HG03439 (cell line): Measurements from ENCODE around the gene TSPEAR.
"Not testable (repeated sequence)": the region's sequence is repeated elsewhere in the genome, so short reads cannot be mapped to it uniquely, and the experiment has no call there.

ENCODE experiments used
- ATAC-seq: cut with Tn5 transposase; IDR thresholded peaks from one replicate; pipeline ENCODE4 v1.9.1; 2021; ENCODE audit warnings: mild to moderate bottlenecking, moderate library complexity; ENCODE audit not compliant: unreplicated experiment

Gene TSPEAR

GRCh38 chr21:44636209-44637017 lies 75.0 kb downstream of the TSPEAR start:
- ATAC-seq = no peak

GRCh38 chr21:44632067-44632466 lies 79.3 kb downstream of the TSPEAR start:
- no peak for ATAC-seq

DNA sequence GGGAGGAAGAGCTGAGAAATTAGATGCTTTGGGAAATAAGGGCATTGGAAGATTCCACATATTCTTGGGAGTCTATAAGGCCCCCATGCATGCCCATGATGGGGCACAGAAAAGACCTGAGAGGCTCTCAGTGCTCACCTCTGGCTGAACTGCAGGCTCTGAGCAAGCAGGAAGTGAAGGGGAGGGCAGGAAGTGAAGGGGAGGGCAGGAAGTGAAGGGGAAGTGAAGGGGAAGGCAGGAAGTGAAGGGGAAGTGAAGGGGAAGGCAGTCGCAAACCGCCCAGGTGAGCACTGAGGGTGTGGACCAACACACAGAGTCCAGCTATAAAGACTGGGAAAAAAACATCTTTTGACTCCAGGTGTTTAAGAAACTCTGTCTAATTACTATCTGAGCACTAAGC lies 80.9 kb downstream of the TSPEAR start:
- no peak for ATAC-seq

- no peak for ATAC-seq
Observed at GRCh38 chr21:44628707-44629391, 82.5 kb downstream of the TSPEAR start.

- not testable (repeated sequence) for ATAC-seq
Observed at GRCh38 chr21:44627831-44628233, 83.5 kb downstream of the TSPEAR start.

GRCh38 chr21:44627181-44627822 lies 84.1 kb downstream of the TSPEAR start:
- not testable (repeated sequence) for ATAC-seq

GRCh38 chr21:44626673-44627143 lies 84.7 kb downstream of the TSPEAR start, which contains the start of gene KRTAP10-9:
TSS of gene KRTAP10-9 (plus strand) at chr21:44627093. CDS start at chr21:44627172, 79 bp downstream.
- ATAC-seq = no peak

- ATAC-seq = no peak
Observed at GRCh38 chr21:44626262-44626661, 85.1 kb downstream of the TSPEAR start.

GRCh38 chr21:44625756-44626155 lies 85.6 kb downstream of the TSPEAR start:
- ATAC-seq = no peak

DNA sequence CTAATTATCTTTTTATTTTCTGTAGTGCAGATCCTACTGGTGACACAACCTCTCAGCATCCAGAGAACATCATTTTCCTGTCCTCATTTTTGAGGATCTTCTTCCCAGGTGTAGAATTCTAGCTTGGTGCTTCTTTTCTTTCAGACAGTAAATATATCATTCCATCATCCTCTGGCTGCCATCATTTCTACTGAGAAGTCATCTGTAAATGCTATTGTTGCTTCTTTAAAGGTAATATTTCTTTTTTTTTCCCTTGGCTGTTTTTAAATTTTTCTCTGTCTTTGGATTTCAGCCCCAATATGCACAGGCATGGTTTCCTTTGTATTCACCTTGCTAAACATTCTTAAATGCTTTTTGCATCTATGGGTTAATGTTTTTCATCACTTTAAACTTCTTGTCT lies 87.8 kb downstream of the TSPEAR start:
- ATAC-seq = no peak

DNA sequence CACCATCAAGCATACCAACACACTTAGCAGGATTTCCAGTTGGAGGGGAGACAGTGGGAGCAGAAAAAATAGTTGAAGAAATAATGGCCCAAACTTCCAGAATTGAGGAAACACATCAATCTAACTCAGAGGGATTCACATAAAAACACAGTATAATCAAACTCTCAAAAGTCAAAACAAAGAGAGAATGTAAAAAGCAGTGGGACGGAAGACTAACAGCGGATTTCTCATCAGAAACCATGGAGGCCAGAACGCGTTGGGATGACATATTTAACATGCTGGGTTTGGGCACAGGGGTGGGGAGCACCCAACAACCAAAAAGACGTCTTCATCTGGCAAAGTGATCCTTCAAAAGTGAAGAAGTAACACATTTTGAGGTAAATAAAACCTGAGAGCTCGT lies 91.5 kb downstream of the TSPEAR start:
- no peak for ATAC-seq

GRCh38 chr21:44618909-44619308 lies 92.5 kb downstream of the TSPEAR start:
- no peak for ATAC-seq

DNA sequence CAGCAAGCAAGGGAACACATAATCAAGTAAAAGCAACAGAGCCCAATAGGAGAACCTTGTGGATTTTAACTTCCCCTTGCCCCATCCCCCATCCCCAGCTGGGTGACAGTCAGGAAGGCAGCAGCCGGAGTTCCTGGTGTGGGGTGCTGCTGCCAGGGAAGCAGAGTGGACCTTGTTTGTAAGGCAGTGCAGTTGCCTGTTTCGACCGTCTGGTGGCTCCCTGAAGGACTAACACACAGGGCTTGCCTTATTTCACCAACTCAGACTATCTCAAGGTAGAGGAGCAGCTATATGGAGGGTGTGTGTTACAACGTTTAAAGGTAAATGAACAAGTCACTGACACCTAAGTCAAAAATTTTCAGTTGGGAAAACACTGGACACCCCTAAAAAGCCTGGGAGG lies 92.9 kb downstream of the TSPEAR start:
- ATAC-seq = no peak

- ATAC-seq = no peak
Observed at GRCh38 chr21:44617071-44617501, 94.3 kb downstream of the TSPEAR start.

GRCh38 chr21:44616591-44616926 lies 94.8 kb downstream of the TSPEAR start:
- ATAC-seq = no peak

DNA sequence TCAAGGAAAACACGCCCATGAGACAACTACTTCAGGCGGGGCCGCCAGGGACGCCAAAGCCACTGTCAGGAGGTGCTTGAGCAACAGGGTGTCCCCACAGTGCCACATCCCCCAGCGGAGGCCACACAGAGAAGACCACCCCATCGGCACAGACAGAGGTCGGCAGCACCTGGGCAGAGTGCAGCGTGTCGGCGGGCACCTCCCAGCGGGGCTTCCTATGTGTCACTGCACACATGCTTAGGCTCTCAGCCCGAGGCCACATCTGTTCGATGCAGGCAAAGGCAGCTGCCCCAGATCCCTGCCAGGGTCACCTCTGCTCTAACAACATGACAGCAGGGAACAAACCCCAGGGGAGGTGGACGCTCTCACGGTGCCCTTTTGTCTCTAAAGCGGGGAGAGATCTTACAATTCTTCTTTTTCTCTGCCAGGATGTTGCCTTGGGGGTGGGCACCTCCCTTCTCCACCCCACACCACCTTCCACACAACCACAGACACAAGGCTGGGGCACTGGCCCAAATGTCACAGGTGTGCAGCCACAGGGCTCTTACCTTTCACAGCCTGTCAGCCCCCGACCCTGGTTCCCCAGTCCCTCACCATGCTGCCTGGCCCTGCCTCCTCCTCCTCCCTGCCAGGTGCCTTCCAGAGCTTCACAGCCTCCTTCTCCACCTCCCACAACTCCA lies 95.3 kb downstream of the TSPEAR start:
- ATAC-seq = no peak

- no peak for ATAC-seq
Observed at GRCh38 chr21:44615466-44615865, 95.9 kb downstream of the TSPEAR start.

- ATAC-seq = no peak
Observed at GRCh38 chr21:44614961-44615391, 96.4 kb downstream of the TSPEAR start.

- no peak for ATAC-seq
Observed at GRCh38 chr21:44614161-44614631, 97.2 kb downstream of the TSPEAR start.

DNA sequence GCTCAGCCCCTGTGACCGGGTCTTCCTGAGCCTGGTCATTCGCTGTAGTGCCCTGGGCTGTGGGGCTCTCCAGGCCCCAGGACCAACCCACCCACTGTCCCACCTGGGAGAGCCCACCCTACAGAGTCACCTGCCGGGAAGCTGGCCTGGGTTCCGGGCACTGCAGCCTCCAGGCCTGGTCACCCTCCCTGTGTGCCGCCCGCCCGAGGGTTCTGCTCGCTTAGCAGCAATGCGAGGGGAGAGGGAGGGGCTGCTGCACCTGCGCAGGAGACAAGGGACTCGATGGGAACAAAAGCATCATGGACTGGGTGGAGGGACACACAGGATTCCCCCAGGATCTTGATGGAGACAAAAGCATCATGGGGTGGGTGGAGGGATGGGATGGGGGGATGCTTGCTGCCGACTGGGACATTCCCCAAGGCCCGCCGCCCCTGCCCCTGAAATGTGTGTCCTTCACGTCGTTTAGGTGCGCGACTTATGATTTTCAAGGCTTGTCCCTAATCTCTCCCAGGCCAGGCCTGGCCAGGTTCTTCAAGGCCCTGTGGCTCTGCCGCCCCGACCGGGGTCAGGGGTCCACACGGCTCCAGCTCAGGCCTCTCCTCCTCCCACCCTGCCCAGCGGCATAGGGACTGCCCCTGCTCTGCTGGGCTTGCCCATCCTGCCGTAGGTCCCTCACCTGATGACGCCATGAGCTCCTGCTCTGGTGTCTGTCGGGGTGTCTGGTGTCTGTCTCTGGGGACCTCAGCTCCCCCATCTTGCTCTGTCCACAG lies 97.8 kb downstream of the TSPEAR start:
- no peak for ATAC-seq
